Upper lobe of left lung (tissue), 6 donors: ENCODE data around the gene IAPP. TPM values are rescaled to one million over a fixed set of nuclear protein-coding genes. Genes with fewer than 3 reads are reported as not detected.
"Not testable (repeated sequence)": the region's sequence is repeated elsewhere in the genome, so short reads cannot be mapped to it uniquely, and the experiment has no call there.

Source experiments
- ATAC-seq, 2 donors: fragments of 200-7000 bp; cut with Tn5 transposase; one replicate each; pipeline ENCODE4 v1.9.1; 2022; ENCODE audit warnings: mild to moderate bottlenecking in 2 of 2, moderate library complexity in 2 of 2; ENCODE audit not compliant: low FRiP score in 2 of 2
- DNase-seq, 2 donors: peaks; one replicate each; pipeline ENCODE4 v3.0.0-alpha.2; 2019 to 2020
- H3K27ac ChIP-seq, 4 donors: fragments of 200-600 bp; sonication (generic); one replicate each; pipeline ENCODE4 v1.5.1; 2016 to 2019
- H3K27me3 ChIP-seq, 4 donors: fragments of 200-600 bp; sonication (generic); one replicate each; pipeline ENCODE4 v1.5.1; 2017 to 2019
- H3K36me3 ChIP-seq, 4 donors: fragments of 200-600 bp; sonication (generic); one replicate each; pipeline ENCODE4 v1.5.1; 2016 to 2019
- H3K4me1 ChIP-seq, 4 donors: fragments of 200-600 bp; sonication (generic); one replicate each; pipeline ENCODE4 v1.5.1; 2018 to 2019
- H3K4me3 ChIP-seq, 4 donors: fragments of 200-600 bp; sonication (generic); one replicate each; pipeline ENCODE4 v1.5.1; 2017 to 2019; ENCODE audit warnings: mild to moderate bottlenecking in 2 of 4, moderate library complexity in 1 of 4
- H3K9me3 ChIP-seq, 4 donors: fragments of 200-600 bp; sonication (generic); one replicate each; pipeline ENCODE4 v1.5.1; 2018 to 2019
- CTCF ChIP-seq, 6 experiments: fragments of 450-650 bp in 4 of 6; fragments of 200-600 bp in 2 of 6; sonication (generic) in 2 of 6; IDR thresholded peaks; one replicate each; pipeline ENCODE4 v1.5.1; 2016 to 2019; ENCODE audit warnings: antibody characterized with exemption in 6 of 6
- EP300 ChIP-seq, 4 donors: sonication (generic); formaldehyde crosslinking; IDR thresholded peaks; one replicate each; pipeline ENCODE4 v1.5.1; 2017; ENCODE audit warnings: antibody characterized with exemption in 4 of 4, control low read depth in 2 of 4
- POLR2A ChIP-seq, 4 donors: fragments of 450-650 bp; IDR thresholded peaks; one replicate each; pipeline ENCODE4 v1.5.1; 2016 to 2017; ENCODE audit warnings: antibody characterized with exemption in 4 of 4, mild to moderate bottlenecking in 2 of 4
- POLR2AphosphoS5 ChIP-seq, 2 donors: sonication (generic); formaldehyde crosslinking; IDR thresholded peaks; one replicate each; pipeline ENCODE4 v1.5.1; 2017; ENCODE audit warnings: antibody characterized with exemption in 2 of 2
- WGBS, 2 donors: methylation state at CpG; one replicate each; pipeline ENCODE4 v1.1.5; 2017 to 2018; 5-methylcytosine and 5-hydroxymethylcytosine counted together
- total RNA-seq, 6 donors: library from RNA; depleted of rRNA in 4 of 6; stranded (reverse); fragments of >200 nt in 4 of 6; gene quantifications; one replicate each; pipeline versions ENCODE4 v1.1.0 to v1.2.1, GENCODE V29; 2016 to 2021
- donor health status: DM: no; HTN: no; CAD: no; lungs with moderate emphysema.
- donor health status: DM: no; HTN: yes; CAD: no; lungs with severe emphysema.

Gene IAPP
- total RNA-seq, 6 donors from 2014 or later, result not detected

DNA sequence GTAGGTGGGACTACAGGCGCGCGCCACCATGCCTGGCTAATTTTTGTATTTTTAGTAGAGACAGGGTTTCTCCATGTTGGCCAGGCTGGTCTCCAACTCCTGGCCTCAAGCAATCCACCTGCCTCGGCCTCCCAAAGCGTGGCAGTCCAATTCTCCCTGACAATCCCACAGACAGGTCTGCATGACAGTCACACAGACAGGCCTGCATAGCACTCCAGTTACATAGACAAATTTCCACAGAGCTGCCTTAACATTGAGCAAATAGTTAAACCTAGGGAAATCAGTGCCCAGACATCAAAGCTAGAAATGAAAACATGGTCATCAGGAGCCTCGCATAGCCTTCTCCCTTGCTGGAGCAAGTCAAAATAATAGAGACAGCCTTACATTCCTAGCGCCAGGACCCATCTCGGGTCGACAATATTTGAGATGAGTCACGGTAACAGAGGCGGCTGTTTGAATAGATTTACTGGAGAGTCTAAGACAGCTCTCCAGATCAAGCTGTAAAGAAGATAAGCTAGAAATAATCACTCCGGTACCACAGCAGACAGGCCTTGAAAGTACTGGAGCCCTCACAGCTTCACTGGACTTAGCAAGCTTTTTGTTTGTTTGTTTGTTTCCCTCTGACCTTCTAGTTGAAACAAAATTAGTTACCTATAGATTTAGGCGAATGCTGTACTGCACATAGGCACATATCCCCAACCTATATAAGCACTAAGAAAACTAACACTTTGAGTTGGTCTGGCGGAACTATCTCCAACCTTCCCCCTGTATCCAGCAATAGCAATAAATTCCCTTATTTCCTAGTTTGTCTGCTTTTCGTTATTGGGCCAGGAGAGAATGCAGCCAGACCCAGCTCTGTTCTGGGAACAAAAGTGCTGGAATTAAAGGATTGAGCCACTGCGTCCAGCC is 40.9 kb downstream of the IAPP start:
- Histone ChIP-seq H3K4me3 (no peak overlapping the region), H3K9me3 (no peaks in the 10 kb centered on the region), H3K36me3 (no peaks in the 10 kb centered on the region), H3K27me3 (no peaks in the 10 kb centered on the region), H3K4me1 (no peaks in the 10 kb centered on the region), H3K27ac (no peak overlapping the region)
- ATAC-seq (no peak), DNase-seq (no peak)
- WGBS, 2 donors, result 87 to 92% methylated on average over 16 of the region's 16 CpGs
- TF ChIP-seq POLR2A (IDR thresholded peaks at IDR 0.05) (no peak), POLR2AphosphoS5 (IDR thresholded peaks at IDR 0.05) (no peak), EP300 (IDR thresholded peaks at IDR 0.05) (no peak), CTCF (IDR thresholded peaks at IDR 0.05) (no peak)

DNA sequence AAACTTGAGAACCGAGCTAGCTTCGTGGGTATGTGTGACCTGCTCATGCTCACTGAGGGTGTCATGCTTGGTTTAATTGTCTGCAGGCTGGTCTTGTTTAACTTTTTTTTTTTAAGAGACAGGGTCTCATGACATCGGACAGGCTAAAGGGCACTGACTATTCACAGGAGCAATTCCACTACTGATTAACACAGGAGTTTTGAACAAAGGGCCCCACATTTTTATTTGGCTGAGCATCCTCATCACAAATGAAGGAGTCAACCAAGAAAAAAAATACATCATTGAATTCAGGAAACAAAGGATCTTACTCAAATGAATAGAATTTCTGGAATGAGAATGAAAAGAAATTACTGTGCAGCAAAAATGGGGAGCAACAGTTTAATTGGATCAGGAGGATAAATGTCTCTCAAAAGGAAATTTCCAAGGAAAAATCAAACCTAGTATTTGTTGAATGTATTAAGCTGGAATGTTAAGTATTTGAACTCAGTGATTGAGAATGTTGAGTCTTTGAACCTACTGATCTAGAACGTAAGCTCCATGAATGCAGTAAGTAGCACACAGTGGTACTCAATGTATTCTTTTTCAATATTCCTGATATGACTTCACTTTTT is 43.9 kb downstream of the IAPP start:
- 61 to 80% methylated on average over 4 of the region's 4 CpGs for WGBS, 2 donors
- ATAC-seq, result no peak

DNA sequence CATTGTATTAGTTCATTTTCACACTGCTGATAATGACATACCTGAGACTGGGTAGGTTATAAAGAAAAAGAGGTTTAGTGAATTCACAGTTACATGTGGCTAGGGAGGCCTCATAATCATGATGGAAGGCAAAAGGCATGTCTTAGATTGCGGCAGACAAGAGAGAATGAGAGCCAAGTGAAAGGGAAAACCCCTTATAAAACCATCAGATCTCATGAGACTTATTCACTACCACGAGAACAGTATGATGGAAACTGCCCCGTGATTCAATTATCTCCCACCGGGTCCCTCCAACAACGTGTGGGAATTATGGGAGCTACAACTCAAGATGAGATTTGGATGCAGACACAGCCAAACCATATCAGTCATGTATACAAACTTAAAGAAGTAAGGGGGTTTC is 45.7 kb downstream of the IAPP start:
- 86 to 88% methylated on average over 5 of the region's 5 CpGs for WGBS, 2 donors
- DNase-seq, result not testable (repeated sequence)

More for the DNA sequence above, 43.9 kb downstream of the IAPP start:
- no peaks in the 10 kb centered on the region for H3K27me3 ChIP-seq
- no peak for DNase-seq
- H3K4me3 ChIP-seq, result no peak overlapping the region
- no peaks in the 10 kb centered on the region for H3K9me3 ChIP-seq
- H3K36me3 ChIP-seq, result no peaks in the 10 kb centered on the region
- no peak overlapping the region for H3K27ac ChIP-seq
- no peaks in the 10 kb centered on the region for H3K4me1 ChIP-seq
- no peak for TF ChIP-seq CTCF (IDR thresholded peaks at IDR 0.05)
- no peak for TF ChIP-seq POLR2A (IDR thresholded peaks at IDR 0.05)
- TF ChIP-seq POLR2AphosphoS5 (IDR thresholded peaks at IDR 0.05), result no peak
- no peak for TF ChIP-seq EP300 (IDR thresholded peaks at IDR 0.05)

DNA sequence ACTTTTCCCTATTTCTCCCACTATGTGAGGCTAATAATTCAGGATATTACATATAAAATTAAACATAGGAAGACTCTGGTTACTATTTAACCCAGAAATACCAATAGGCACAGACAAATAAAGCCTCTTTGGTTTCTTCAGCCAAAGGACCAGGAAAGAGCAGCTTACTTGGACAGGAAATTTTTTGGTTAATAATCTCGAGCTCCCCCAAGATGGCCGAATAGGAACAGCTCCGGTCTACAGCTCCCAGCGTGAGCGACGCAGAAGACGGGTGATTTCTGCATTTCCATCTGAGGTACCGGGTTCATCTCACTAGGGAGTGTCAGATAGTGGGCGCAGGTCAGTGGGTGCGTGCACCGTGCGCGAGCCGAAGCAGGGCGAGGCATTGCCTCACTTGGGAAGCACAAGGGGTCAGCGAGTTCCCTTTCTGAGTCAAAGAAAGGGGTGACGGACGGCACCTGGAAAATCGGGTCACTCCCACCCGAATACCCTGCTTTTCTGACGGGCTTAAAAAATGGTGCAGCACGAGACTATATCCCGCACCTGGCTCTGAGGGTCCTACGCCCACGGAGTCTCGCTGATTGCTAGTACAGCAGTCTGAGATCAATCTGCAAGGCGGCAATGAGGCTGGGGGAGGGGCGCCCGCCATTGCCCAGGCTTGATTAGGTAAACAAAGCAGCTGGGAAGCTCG is 46.5 kb downstream of the IAPP start:
- not testable (repeated sequence) for H3K4me3 ChIP-seq

More for the DNA sequence above, 45.7 kb downstream of the IAPP start:
- not testable (repeated sequence) for H3K36me3 ChIP-seq, H3K27ac ChIP-seq, H3K9me3 ChIP-seq, H3K27me3 ChIP-seq, H3K4me1 ChIP-seq, ATAC-seq, H3K4me3 ChIP-seq

GRCh38 chr12:21428241-21428640 is 55.5 kb downstream of the IAPP start:
- ATAC-seq, result no peak
- no peak for TF ChIP-seq EP300 (IDR thresholded peaks at IDR 0.05)
- TF ChIP-seq CTCF (IDR thresholded peaks at IDR 0.05), result no peak
- TF ChIP-seq POLR2AphosphoS5 (IDR thresholded peaks at IDR 0.05), result no peak
- no peak for TF ChIP-seq POLR2A (IDR thresholded peaks at IDR 0.05)
- Histone ChIP-seq H3K27me3 (no peaks in the 10 kb centered on the region), H3K4me3 (no peak overlapping the region), H3K36me3 (no peaks in the 10 kb centered on the region), H3K9me3 (no peaks in the 10 kb centered on the region), H3K4me1 (no peaks in the 10 kb centered on the region), H3K27ac (no peak overlapping the region)
- WGBS, 2 donors, result 79% methylated on average over 4 of the region's 4 CpGs
- DNase-seq, result no peak

More for the DNA sequence above, 46.5 kb downstream of the IAPP start:
- not testable (repeated sequence) for H3K36me3 ChIP-seq, H3K27ac ChIP-seq, H3K4me1 ChIP-seq, ATAC-seq, H3K27me3 ChIP-seq, H3K9me3 ChIP-seq
- peak in 1 of 2 donors; percentile 43 for DNase-seq
- 91 to 92% methylated on average over 27 to 29 of the region's 30 CpGs for WGBS, 2 donors

Other genes starting within 250 kb of the IAPP start
- not detected for gene SLCO1B1, start 241.7 kb upstream of the IAPP start, total RNA-seq
- gene SLCO1A2, start 38.0 kb upstream of the IAPP start, total RNA-seq, result 10 to 100 TPM in 1 of 6 donors, 1 to 10 TPM in 4, under 1 TPM in 1; 0.22 to 11.7 (median 3.1) TPM
- 10 to 100 TPM in 5 of 6 donors, 1 to 10 TPM in 1; 8.4 to 23.8 (median 19.5) TPM for gene PYROXD1, start 64.8 kb downstream of the IAPP start, total RNA-seq
- 10 to 100 TPM; 15.7 to 34.2 (median 28.0) TPM for gene RECQL, start 128.7 kb downstream of the IAPP start, total RNA-seq
- gene GOLT1B, start 128.9 kb downstream of the IAPP start, total RNA-seq, result 10 to 100 TPM in 5 of 6 donors, 1 to 10 TPM in 1; 4.2 to 36.7 (median 25.4) TPM
- gene SPX, start 153.4 kb downstream of the IAPP start, total RNA-seq, result 1 to 10 TPM in 2 of 6 donors, under 1 TPM in 2, not detected in 2; 0.40 to 1.2 (median 0.88) TPM
- gene GYS2, start 231.9 kb downstream of the IAPP start, total RNA-seq, result under 1 TPM in 1 of 6 donors, not detected in 5; 0.55 TPM